ENCODE data around the gene RAPGEF3. TPM values are rescaled to one million over a fixed set of nuclear protein-coding genes. Genes with fewer than 3 reads are reported as not detected.

RAPGEF3 gene
- total and polyA plus RNA-seq, 9 of the 15 experiments (the other 6 are each of a cell fraction or from before 2014, with no cell fraction given) = 0.03 to 0.78 (median 0.37) TPM; not detected in 1

- no peak for TF ChIP-seq ZNF639 (CRISPR knock-in tag; conservative IDR thresholded peaks at IDR 0.05 in 1 of 2, IDR thresholded peaks at IDR 0.05 in 1 of 2)
- TF ChIP-seq FOSL1 (tag; conservative IDR thresholded peaks at IDR 0.05) = no peak
- peak; percentile 51; the same call in 1 of the 2 replicates for TF ChIP-seq POLR2A (conservative IDR thresholded peaks at IDR 0.05)
- TF ChIP-seq GTF2B (IDR thresholded peaks at IDR 0.05; ENCODE audit: extremely low read depth, insufficient read length) = no peak
- TF ChIP-seq PKNOX1 (IDR thresholded peaks at IDR 0.05) = peak; percentile 20; the same call in 1 of the 2 replicates
- no peak for TF ChIP-seq ZNF134 (CRISPR knock-in tag; conservative IDR thresholded peaks at IDR 0.05)
- no peak for TF ChIP-seq COPS2 (conservative IDR thresholded peaks at IDR 0.05)
- no peak for TF ChIP-seq ZBTB8A (IDR thresholded peaks at IDR 0.05; ENCODE audit: partially characterized antibody)
- TF ChIP-seq, protein P1, sequence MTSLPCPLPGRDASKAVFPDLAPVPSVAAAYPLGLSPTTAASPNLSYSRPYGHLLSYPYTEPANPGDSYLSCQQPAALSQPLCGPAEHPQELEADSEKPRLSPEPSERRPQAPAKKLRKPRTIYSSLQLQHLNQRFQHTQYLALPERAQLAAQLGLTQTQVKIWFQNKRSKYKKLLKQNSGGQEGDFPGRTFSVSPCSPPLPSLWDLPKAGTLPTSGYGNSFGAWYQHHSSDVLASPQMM (CRISPR knock-in tag; IDR thresholded peaks at IDR 0.05) = no peak
- peak; percentile 70 for TF ChIP-seq CXXC5 (CRISPR knock-in tag; IDR thresholded peaks at IDR 0.05)
- TF ChIP-seq ZNF592 (IDR thresholded peaks at IDR 0.05) = 0 out of 2 replicates have a peak, but pooled peaks have one; percentile 39
- TF ChIP-seq MTA1 (IDR thresholded peaks at IDR 0.05; ENCODE audit: borderline replicate concordance) = 0 out of 2 replicates have a peak, but pooled peaks have one; percentile 29
- TF ChIP-seq IFI16 (CRISPR knock-in tag; IDR thresholded peaks at IDR 0.05) = no peak
- TF ChIP-seq NR3C1 (CRISPR knock-in tag; IDR thresholded peaks at IDR 0.05) = no peak; the same call in 1 of the 2 replicates
- no peak for TF ChIP-seq RBM15 (IDR thresholded peaks at IDR 0.05; ENCODE audit: insufficient read depth, low read length)
- no peak for TF ChIP-seq FOXP1 (CRISPR knock-in tag; IDR thresholded peaks at IDR 0.05)
- TF ChIP-seq ZNF175 (CRISPR knock-in tag; IDR thresholded peaks at IDR 0.05; ENCODE audit: low read depth) = no peak
- no peak for TF ChIP-seq BCL6 (CRISPR knock-in tag; IDR thresholded peaks at IDR 0.05)
These were observed 14.6 kb upstream of the RAPGEF3 start, which contains the start of gene SLC48A1 (continued) for GRCh38 chr12:47773062-47773857.
